Measurements from ENCODE around the gene RTP3.

Gene RTP3

DNA sequence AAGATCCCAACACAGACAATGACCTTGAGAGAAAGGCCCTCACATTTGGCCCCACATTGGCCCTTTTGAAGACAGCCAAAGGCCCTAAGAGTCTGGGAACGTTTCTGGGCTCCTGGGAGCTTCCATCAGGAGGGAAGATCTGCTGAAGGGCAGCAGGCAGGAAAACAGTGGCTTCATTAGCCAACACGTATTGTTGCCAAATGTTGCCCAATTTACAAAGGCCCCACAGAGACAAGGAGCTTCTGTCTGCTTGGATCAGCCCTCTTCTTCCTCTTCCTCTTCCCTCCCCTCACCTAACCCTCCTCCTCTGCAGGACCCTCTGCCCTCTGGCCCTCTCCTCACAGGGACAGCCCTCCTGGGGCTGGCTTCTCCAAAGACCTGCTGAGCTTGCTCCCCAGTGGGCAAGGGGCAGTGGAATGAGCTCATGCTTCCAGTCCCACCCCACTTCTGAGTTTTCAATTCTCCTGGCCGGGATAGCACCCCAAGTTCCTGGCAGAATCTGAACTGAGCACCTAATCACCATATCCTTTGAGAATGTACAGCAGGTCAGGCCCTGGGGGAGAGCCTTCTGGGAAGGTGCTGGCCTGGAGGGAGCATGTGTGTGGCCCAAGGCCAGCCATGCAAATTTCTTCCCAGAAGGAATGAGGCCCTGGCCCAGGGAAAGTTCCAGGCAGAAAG, 28.0 kb upstream of the RTP3 start:
- no peak for DNase-seq

GRCh38 chr3:46470831-46471230, 26.9 kb upstream of the RTP3 start:
- DNase-seq, result no peak

GRCh38 chr3:46471371-46471914, 26.3 kb upstream of the RTP3 start:
- no peak for DNase-seq

- no peak for DNase-seq
Observed at GRCh38 chr3:46472736-46473135, 25.0 kb upstream of the RTP3 start.

- DNase-seq, result no peak
Observed at GRCh38 chr3:46477145-46477544, 20.6 kb upstream of the RTP3 start.

DNA sequence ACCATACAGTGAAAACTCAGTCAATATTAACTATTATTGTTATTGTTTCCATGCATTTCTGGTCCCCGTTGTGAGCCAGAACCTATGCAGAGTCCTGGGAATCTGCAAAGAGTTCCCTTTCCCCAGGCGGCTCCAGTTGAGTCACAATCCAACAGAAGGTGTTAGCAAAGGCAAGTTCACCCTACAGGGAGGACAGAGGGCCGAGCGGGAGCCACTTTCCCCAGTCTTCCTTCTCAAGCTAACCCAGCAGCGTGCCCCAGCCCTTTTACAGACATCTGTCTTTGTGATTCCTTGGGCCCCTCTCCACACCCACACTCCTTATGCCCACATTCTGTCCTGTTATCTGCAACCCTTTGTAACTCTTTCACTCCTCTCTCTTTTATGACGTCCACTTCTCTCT, 20.0 kb upstream of the RTP3 start:
- DNase-seq, result no peak

- DNase-seq, result no peak
Observed at GRCh38 chr3:46478341-46478740, 19.4 kb upstream of the RTP3 start.

DNA sequence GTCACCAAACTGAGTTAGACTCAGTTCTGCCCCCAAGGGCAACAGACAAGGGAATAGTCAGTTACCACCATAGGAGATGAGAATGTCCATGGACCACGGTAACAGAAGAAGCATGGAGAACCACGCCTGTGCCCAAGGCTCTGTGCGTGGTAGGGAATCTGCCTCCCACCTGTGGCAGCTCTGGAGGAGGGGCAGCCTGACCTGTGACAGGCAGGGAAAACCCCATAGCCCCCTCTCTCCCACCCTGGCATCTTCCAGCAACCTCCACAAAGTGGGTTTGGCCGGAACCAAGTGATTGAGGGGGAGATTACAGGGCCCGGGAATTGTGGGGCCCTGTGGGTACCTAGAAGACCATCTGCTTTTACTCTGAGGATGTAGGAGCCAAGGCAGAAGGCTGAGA, 18.8 kb upstream of the RTP3 start:
- no peak for DNase-seq

- DNase-seq, result no peak
Observed at GRCh38 chr3:46479696-46480095, 18.1 kb upstream of the RTP3 start.

- no peak for DNase-seq
Observed at GRCh38 chr3:46480491-46481195, 17.1 kb upstream of the RTP3 start.

- DNase-seq, result no peak
Observed at GRCh38 chr3:46481636-46482035, 16.1 kb upstream of the RTP3 start.

GRCh38 chr3:46482632-46483350, 15.0 kb upstream of the RTP3 start:
- DNase-seq, result no peak

DNA sequence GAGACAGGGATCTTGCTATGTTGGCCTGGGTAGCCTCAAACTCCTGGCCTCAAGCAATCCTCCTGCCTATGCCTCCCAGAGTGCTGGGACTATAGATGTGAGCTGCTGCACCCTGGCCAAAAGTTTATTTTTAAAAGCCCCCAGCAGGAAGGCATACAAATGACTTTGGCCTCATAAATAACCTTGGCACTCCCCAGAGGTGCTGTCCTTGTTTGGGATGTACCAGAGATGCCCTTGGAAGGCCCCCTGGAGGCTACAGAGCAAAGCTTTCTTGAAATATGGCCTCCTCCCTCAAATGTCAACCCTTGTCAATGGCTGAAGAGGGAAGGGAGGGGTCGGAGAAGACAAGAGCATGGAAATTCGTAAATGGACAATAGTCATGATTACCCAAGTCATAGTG, 14.0 kb upstream of the RTP3 start:
- DNase-seq, result no peak

- no peak for DNase-seq
Observed at GRCh38 chr3:46484388-46484787, 13.4 kb upstream of the RTP3 start.

DNA sequence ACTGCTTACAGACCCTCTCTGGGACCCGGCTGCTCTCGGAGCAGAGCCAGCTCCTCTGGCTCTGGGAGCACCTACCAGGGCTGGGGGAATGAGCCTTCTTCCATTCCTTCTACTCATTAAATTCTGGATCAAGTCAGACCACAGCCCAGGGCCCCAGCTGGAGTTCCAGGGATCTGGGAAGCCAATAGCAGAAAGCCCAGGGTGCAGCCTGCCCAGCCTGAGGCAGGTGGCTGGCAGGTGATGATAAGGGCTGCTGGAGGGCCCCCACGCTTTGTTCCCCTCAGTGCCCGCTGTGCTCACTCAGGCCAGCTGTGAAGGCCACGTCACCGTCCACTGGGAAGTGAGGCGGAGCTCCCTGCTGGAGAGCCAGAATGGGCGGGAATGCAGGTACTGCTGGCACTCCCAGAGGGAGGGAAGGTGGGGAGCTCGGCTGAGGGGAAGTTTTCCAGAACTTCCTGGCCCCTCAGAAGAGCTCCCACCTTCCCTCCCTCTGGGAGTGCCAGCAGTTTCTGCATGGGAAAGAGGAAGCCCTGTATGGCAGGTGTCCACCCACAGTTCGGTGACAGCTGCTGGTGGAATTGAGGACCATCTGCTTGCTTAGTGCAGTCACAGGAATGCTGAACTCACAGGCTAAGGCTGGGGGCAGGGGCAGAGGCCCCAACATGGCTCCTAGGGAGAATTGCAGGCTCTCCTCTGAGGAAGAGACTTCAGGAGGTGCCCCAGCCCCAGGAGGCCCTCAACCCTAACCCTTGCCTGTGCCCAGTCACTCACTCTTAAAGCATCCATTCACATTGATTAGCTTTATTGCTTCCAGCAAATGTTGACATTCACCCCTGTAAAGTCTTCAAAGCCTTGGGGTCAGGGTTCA, 12.6 kb upstream of the RTP3 start:
- DNase-seq, result no peak

DNA sequence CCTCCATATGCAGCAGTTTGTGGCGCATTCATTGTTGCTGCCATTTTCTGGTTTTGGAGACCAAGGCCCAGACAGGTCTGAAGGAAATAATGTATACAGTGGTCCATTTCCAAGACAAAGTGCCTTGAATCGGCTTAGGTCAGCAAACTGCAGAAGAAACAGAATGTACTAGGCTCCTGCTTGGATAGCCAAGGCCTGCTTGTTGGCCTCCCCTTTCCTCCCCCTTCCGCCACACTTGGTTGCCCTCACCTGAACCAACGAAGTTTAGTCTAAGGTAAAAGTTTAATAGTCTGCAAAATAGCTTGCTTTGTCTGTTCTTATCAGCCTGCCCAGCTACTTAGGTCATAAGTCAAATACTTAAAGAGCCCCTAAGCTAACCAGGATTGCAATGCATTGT, 12.0 kb upstream of the RTP3 start:
- DNase-seq, result no peak

DNA sequence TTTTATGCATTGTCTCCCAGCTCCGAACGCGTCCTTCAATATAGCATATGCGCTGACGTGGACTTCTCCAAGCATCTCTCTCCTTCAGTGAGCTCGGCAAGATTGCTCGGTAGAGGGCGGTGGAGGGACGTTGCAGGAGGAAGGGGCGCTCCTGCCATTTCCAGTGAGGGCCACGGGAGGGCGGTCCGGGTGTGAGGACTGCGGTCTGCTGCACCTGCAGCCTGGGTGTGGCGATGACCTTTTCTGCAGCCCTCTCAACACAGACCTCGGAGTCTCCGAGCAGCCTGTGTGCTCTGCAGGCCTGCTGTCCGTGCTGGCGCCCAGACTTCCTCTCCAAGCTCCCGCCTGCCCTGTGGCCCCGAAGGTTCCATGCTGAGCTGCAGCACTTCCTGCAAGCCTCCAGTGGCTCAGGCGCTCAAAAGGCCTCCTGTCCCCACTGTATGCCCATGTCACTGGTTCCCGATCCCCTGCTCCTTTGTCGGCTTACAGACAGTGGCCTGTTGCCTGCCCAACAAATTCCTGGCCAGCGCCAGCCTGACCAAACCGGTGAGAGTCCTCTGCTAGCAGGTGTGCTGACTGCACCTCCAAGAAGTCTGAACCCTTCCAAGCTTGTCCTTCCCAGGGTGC, 8.9 kb upstream of the RTP3 start:
- peak; percentile 95 for DNase-seq

- DNase-seq, result no peak
Observed at GRCh38 chr3:46489381-46489780, 8.4 kb upstream of the RTP3 start.

DNA sequence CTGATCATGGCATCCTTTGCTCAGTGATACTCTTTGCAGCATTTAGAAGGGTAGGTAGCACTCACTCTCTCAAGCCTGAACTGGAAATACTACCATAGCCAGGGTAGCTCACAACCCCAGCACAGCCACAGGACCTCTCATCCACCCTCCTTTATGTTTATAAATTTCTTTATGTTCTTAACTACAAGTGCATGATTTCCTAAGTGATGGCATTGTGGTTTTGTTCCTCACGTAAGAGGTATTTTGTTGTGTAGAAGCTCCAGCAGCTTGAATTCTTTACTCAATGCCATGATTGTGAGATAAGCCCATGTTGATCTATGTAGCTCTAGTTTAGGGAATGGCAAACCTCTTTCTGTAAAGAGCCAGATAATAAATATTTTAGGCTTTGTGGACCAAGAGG, 7.9 kb upstream of the RTP3 start:
- DNase-seq, result no peak

GRCh38 chr3:46490338-46491084, 7.3 kb upstream of the RTP3 start:
- no peak for DNase-seq
